ENCODE measurements around the gene LMNTD2.
A peak's percentile ranks its signal among the peaks of the same experiment; 100 is the strongest.

The LMNTD2 gene

DNA sequence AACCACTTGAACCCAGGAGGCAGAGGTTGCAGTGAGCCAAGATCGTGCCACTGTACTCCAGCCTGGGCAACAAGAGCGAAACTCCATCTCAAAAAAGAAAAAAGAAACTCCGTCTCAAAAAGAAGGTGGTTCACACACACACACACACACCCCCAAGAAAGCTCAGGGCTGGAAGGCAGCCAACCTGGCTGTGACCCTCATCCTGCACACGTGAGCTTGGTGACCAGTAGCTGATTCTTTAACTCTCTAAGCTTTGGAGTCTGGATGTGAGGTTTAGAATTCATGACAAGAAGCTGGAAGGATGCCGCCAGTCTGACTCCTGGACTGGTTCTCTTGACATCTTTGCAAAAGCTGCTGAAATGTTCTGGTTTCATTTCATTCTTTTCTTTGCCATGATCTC, 51.6 kb downstream of the LMNTD2 start:
- no peak for ATAC-seq

DNA sequence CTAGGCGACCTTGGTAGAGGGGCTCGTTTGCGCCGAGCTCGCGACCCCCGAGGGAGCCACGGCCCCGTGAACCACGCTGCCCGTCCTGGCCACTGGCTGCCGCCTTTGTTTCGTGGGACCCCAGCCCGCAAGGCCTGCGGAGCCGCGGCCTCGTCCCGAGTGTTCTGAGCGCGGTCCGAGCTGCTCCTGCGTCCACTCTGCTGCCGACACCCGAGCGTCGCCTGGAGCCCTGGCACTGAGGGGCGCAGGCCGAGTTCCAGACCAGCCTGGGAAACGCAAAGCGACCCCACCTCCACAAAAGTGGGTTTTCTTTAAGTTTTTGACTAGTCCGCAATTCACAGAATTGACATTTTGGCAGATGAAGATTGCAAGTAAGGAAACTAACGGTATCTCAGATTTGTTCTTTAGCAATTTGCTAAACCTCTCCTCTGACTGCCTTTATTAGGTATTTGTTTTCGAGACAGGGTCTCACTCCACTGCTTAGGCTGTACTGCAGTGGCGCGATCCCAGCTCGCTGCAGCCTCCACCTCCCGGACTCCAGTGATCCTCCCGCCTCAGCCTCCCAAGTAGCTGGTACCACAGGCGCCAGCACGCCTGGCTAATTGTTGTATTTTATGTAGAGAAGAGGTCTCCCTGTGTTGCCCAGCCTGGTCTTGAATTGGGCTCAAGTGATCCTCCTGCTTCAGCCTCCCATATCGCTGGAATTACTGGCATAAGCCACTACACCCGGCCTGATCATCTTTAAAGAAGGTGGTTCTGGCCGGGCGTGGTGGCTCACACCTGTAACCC, 52.6 kb downstream of the LMNTD2 start:
- ATAC-seq = no peak

- ATAC-seq = peak; percentile 68 to 71
Observed at GRCh38 chr11:506995-507726, 53.4 kb downstream of the LMNTD2 start, which contains the start of gene RNH1. TSS of gene RNH1 (minus strand) at chr11:507242. CDS start at chr11:502162, 5,080 bp downstream.

- peak; percentile 77 to 82 for ATAC-seq
Observed at GRCh38 chr11:506238-506994, 54.1 kb downstream of the LMNTD2 start.

- no peak for ATAC-seq
Observed at GRCh38 chr11:504994-505344, 55.6 kb downstream of the LMNTD2 start.
